Liver (tissue), 9 donors: ENCODE data around the gene TLR10. TPM values are rescaled to one million over a fixed set of nuclear protein-coding genes. Genes with fewer than 3 reads are reported as not detected.
A peak's percentile ranks its signal among the peaks of the same experiment; 100 is the strongest.

ENCODE experiments used
- DNase-seq: peaks from one replicate; pipeline ENCODE4 v3.0.0-alpha.2; 2017; ENCODE audit warnings: low spot score
- H3K27ac ChIP-seq, 2 donors: one replicate each; pipeline ENCODE4 v1.7.0; 2013; ENCODE audit warnings: inconsistent platforms in 2 of 2, low read length in 2 of 2, control low read depth in 1 of 2, low read depth in 1 of 2, mild to moderate bottlenecking in 1 of 2
- H3K27me3 ChIP-seq, 4 donors: one replicate each; pipeline versions ENCODE4 v1.6.1 to v1.7.0; 2013; ENCODE audit warnings: low read length in 3 of 4, inconsistent platforms in 1 of 4, mild to moderate bottlenecking in 1 of 4, moderate library complexity in 1 of 4; ENCODE audit not compliant: control insufficient read depth in 4 of 4, insufficient read depth in 4 of 4
- H3K36me3 ChIP-seq, 4 donors: one replicate each; pipeline versions ENCODE4 v1.6.1 to v1.7.0; 2013; ENCODE audit warnings: low read length in 3 of 4, mild to moderate bottlenecking in 3 of 4, low read depth in 1 of 4, moderate library complexity in 1 of 4; ENCODE audit not compliant: control insufficient read depth in 4 of 4, insufficient read depth in 3 of 4
- H3K4me1 ChIP-seq, 4 donors: one replicate each; pipeline versions ENCODE4 v1.6.1 to v1.7.0; 2013; ENCODE audit warnings: low read length in 3 of 4, mild to moderate bottlenecking in 3 of 4, moderate library complexity in 1 of 4; ENCODE audit not compliant: control insufficient read depth in 4 of 4, insufficient read depth in 4 of 4
- H3K4me3 ChIP-seq, 3 donors: one replicate each; pipeline versions ENCODE4 v1.6.1 to v1.7.0; 2013; ENCODE audit warnings: low read length in 3 of 3, control low read depth in 1 of 3, low read depth in 1 of 3, mild to moderate bottlenecking in 1 of 3
- H3K9ac ChIP-seq, 2 donors: one replicate each; pipeline ENCODE4 v1.7.0; 2013; ENCODE audit warnings: low read length in 2 of 2, mild to moderate bottlenecking in 2 of 2, moderate library complexity in 2 of 2, control low read depth in 1 of 2, low read depth in 1 of 2
- H3K9me3 ChIP-seq, 4 donors: one replicate each; pipeline versions ENCODE4 v1.6.1 to v1.7.0; 2013; ENCODE audit warnings: low read length in 3 of 4; ENCODE audit not compliant: control insufficient read depth in 4 of 4
- ATF3 ChIP-seq: IDR thresholded peaks from 2 replicates; pipeline ENCODE4 v1.6.1; 2016; ENCODE audit warnings: antibody characterized with exemption
- CTCF ChIP-seq: fragments of 150-350 bp; IDR thresholded peaks from 2 replicates; pipeline ENCODE4 v1.5.1; 2017; ENCODE audit warnings: improper control_type of control experiment, low read depth, low read length; ENCODE audit not compliant: missing input control
- EGR1 ChIP-seq, 2 donors: IDR thresholded peaks; 2 replicates each; pipeline ENCODE4 v1.6.1; 2016 to 2018; ENCODE audit warnings: antibody characterized with exemption in 2 of 2, low read depth in 2 of 2
- FOXA1 ChIP-seq: IDR thresholded peaks from 2 replicates; pipeline ENCODE4 v1.6.1; 2016; ENCODE audit warnings: antibody characterized with exemption
- FOXA2 ChIP-seq: IDR thresholded peaks from 2 replicates; pipeline ENCODE4 v1.6.1; 2016; ENCODE audit warnings: antibody characterized with exemption
- GABPA ChIP-seq, 2 donors: IDR thresholded peaks in 1 of 2; conservative IDR thresholded peaks in 1 of 2; 2 replicates each; pipeline ENCODE4 v1.6.1; 2016; ENCODE audit warnings: antibody characterized with exemption in 2 of 2, mild to moderate bottlenecking in 1 of 2, moderate library complexity in 1 of 2
- HNF4A ChIP-seq, 2 donors: conservative IDR thresholded peaks; 2 replicates each; pipeline ENCODE4 v1.6.1; 2016; ENCODE audit warnings: antibody characterized with exemption in 2 of 2, mild to moderate bottlenecking in 2 of 2
- HNF4G ChIP-seq: IDR thresholded peaks from 2 replicates; pipeline ENCODE4 v1.6.1; 2016; ENCODE audit warnings: antibody characterized with exemption
- JUND ChIP-seq, 2 donors: IDR thresholded peaks; 2 replicates each; pipeline ENCODE4 v1.6.1; 2016; ENCODE audit warnings: antibody characterized with exemption in 2 of 2
- NR2F2 ChIP-seq: IDR thresholded peaks from 2 replicates; pipeline ENCODE4 v1.6.1; 2016; ENCODE audit warnings: antibody characterized with exemption
- RAD21 ChIP-seq, 2 donors: IDR thresholded peaks; 2 replicates each; pipeline ENCODE4 v1.6.1; 2016; ENCODE audit warnings: antibody characterized with exemption in 2 of 2, mild to moderate bottlenecking in 2 of 2
- REST ChIP-seq: IDR thresholded peaks from 2 replicates; pipeline ENCODE4 v1.6.1; 2016; ENCODE audit warnings: antibody characterized with exemption, mild to moderate bottlenecking
- RXRA ChIP-seq, 2 donors: IDR thresholded peaks; 2 replicates each; pipeline ENCODE4 v1.6.1; 2017 to 2018; ENCODE audit warnings: antibody characterized with exemption in 2 of 2, mild to moderate bottlenecking in 1 of 2
- SP1 ChIP-seq: IDR thresholded peaks from 2 replicates; pipeline ENCODE4 v1.6.1; 2018; ENCODE audit warnings: antibody characterized with exemption, mild to moderate bottlenecking
- TAF1 ChIP-seq: conservative IDR thresholded peaks from 2 replicates; pipeline ENCODE4 v1.6.1; 2016; ENCODE audit warnings: antibody characterized with exemption, mild to moderate bottlenecking
- YY1 ChIP-seq: IDR thresholded peaks from 2 replicates; pipeline ENCODE4 v1.6.1; 2016; ENCODE audit warnings: antibody characterized with exemption, mild to moderate bottlenecking
- WGBS: extraction: QIAGEN DNeasy Blood & Tissue Kit; methylation state at CpG from one replicate; pipeline ENCODE4 v1.1.7; 2013; 5-methylcytosine and 5-hydroxymethylcytosine counted together
- polyA plus RNA-seq, 2 donors: library from polyadenylated mRNA; stranded (reverse) in 1 of 2; unstranded in 1 of 2; fragments of 200-250 nt in 1 of 2; fragments of >200 nt in 1 of 2; fragmentation: Nextera tagmentation in 1 of 2; extraction: Ambion mirVana in 1 of 2; gene quantifications; one replicate each; pipeline versions ENCODE4 v1.2.1 to v1.2.3, GENCODE V29; 2013 to 2015
- total RNA-seq, 2 donors: library from RNA; depleted of rRNA; stranded (reverse); fragments of >200 nt; gene quantifications; one replicate each; pipeline ENCODE4 v1.2.3, GENCODE V29; 2014
- TF ChIP-seq, protein P1 (sequence below): IDR thresholded peaks from 2 replicates; pipeline ENCODE4 v1.6.1; 2016; ENCODE audit warnings: antibody characterized with exemption
- TF ChIP-seq, protein P2 (sequence below): IDR thresholded peaks from 2 replicates; pipeline ENCODE4 v1.6.1; 2016; ENCODE audit warnings: antibody characterized with exemption
- donor health status: healthy.
- donor health status: healthy.
- donor health status: healthy.
- donor health status: healthy.
- donor health status: healthy.

TLR10 gene
- total and polyA plus RNA-seq, 4 donors = 0.02 to 1.9 (median 0.11) TPM

- TF ChIP-seq REST (no peak), FOXA2 (no peak)
Observed at GRCh38 chr4:38733663-38734062, 49.1 kb downstream of the TLR10 start (continued).

DNA sequence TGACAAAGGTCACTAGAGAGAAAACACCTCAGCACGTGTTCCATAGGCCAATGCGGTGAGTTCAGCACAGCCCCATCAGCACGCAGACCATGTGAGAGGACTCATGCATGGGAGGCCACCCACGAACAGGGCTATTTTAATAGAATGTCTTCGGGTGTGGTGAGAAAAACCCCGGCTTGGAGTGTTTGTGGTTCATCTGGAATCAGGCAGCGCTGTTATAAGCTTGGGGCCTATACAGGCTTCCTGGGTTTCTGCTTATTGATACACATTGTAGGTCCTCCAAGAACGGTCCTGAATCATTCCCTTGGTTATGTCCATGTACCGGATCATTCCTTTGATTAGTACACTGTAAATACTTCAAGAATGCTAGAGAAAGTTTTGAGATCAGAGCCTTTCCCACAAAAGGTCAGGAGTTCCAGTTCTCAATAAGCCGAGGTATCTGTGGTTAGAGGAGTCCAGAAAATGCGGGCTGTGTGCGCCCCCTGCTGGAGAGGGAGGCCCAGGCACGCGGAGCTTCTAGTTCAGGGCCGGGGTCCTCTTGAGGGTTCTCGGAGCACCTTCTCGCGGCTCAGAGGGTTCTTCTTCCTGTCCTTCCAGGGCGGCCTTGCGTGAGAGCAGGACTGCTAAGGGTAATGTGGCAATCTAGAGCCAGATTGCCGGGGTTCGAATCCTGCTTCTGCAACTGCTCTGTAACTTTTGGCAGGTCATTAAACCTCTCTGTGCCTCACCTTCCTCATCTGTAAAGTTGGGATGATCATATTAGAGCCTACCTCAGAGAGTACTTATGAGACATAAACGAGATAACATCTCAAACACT, 51.8 kb downstream of the TLR10 start:
- TF ChIP-seq FOXA1 (no peak), RXRA (IDR thresholded peaks at IDR 0.05) (no peak), GABPA (IDR thresholded peaks at IDR 0.05 in 1 of 2, conservative IDR thresholded peaks at IDR 0.05 in 1 of 2) (no peak), FOXA2 (no peak), JUND (IDR thresholded peaks at IDR 0.05) (no peak), EGR1 (IDR thresholded peaks at IDR 0.05; ENCODE audit: low read depth in 2 of 2) (no peak), NR2F2 (peak; percentile 52), CTCF (peak; percentile 91), HNF4G (no peak), RAD21 (IDR thresholded peaks at IDR 0.05) (peak; percentile 98 to 99), YY1 (no peak), SP1 (no peak), HNF4A (conservative IDR thresholded peaks at IDR 0.05) (no peak), ATF3 (no peak), TAF1 (no peak), REST (no peak)
- TF ChIP-seq, protein P1, sequence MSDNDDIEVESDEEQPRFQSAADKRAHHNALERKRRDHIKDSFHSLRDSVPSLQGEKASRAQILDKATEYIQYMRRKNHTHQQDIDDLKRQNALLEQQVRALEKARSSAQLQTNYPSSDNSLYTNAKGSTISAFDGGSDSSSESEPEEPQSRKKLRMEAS = no peak
- TF ChIP-seq, protein P2, sequence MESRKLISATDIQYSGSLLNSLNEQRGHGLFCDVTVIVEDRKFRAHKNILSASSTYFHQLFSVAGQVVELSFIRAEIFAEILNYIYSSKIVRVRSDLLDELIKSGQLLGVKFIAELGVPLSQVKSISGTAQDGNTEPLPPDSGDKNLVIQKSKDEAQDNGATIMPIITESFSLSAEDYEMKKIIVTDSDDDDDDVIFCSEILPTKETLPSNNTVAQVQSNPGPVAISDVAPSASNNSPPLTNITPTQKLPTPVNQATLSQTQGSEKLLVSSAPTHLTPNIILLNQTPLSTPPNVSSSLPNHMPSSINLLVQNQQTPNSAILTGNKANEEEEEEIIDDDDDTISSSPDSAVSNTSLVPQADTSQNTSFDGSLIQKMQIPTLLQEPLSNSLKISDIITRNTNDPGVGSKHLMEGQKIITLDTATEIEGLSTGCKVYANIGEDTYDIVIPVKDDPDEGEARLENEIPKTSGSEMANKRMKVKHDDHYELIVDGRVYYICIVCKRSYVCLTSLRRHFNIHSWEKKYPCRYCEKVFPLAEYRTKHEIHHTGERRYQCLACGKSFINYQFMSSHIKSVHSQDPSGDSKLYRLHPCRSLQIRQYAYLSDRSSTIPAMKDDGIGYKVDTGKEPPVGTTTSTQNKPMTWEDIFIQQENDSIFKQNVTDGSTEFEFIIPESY = no peak
- H3K4me1 ChIP-seq = peaks cover 0 to 7% (median 4%) of the 10 kb centered on the region in 4 donors
- no peak overlapping the region for H3K9ac ChIP-seq
- peak; percentile 91 for DNase-seq
- no peaks in the 10 kb centered on the region for H3K27me3 ChIP-seq
- no peak overlapping the region for H3K27ac ChIP-seq
- no peaks in the 10 kb centered on the region for H3K9me3 ChIP-seq
- WGBS = 35% methylated on average over 23 of the region's 23 CpGs
- no peaks in the 10 kb centered on the region for H3K36me3 ChIP-seq
- no peak overlapping the region for H3K4me3 ChIP-seq
